Heart left ventricle (tissue), 16 donors: ENCODE data around the gene NRTN. TPM values are rescaled to one million over a fixed set of nuclear protein-coding genes. Genes with fewer than 3 reads are reported as not detected.
"Not testable (repeated sequence)": the region's sequence is repeated elsewhere in the genome, so short reads cannot be mapped to it uniquely, and the experiment has no call there.

ENCODE experiments used
- ATAC-seq, 4 donors: fragments of 200-7000 bp; cut with Tn5 transposase; one replicate each; pipeline ENCODE4 v1.9.1; 2020 to 2022; ENCODE audit warnings: moderate library complexity in 4 of 4, mild to moderate bottlenecking in 3 of 4, moderate number of reproducible peaks in 1 of 4
- DNase-seq, 5 donors: peaks; one replicate each; pipeline ENCODE4 v3.0.0-alpha.2; 2020
- H3K27ac ChIP-seq, 12 donors: fragments of 200-600 bp; sonication (generic) in 4 of 12; one replicate each; pipeline versions ENCODE4 v1.5.0 to v1.8.0; 2016 to 2022; ENCODE audit warnings: mild to moderate bottlenecking in 2 of 12
- H3K27me3 ChIP-seq, 9 donors: fragments of 200-600 bp; sonication (generic) in 2 of 9; one replicate each; pipeline versions ENCODE4 v1.5.1 to v1.8.0; 2016 to 2022; ENCODE audit warnings: mild to moderate bottlenecking in 3 of 9
- H3K36me3 ChIP-seq, 9 donors: fragments of 200-600 bp; sonication (generic) in 2 of 9; one replicate each; pipeline versions ENCODE4 v1.5.0 to v1.8.0; 2018 to 2022; ENCODE audit warnings: mild to moderate bottlenecking in 2 of 9
- H3K4me1 ChIP-seq, 12 donors: fragments of 200-600 bp; sonication (generic) in 4 of 12; one replicate each; pipeline versions ENCODE4 v1.5.0 to v1.8.0; 2016 to 2022; ENCODE audit warnings: mild to moderate bottlenecking in 3 of 12
- H3K4me3 ChIP-seq, 12 donors: fragments of 200-600 bp; sonication (generic) in 4 of 12; one replicate each; pipeline versions ENCODE4 v1.5.0 to v1.8.0; 2017 to 2022; ENCODE audit warnings: mild to moderate bottlenecking in 9 of 12, moderate library complexity in 4 of 12
- H3K9me3 ChIP-seq, 12 donors: fragments of 200-600 bp; sonication (generic) in 4 of 12; one replicate each; pipeline versions ENCODE4 v1.5.0 to v1.8.0; 2016 to 2022; ENCODE audit warnings: mild to moderate bottlenecking in 1 of 12
- POLR2A ChIP-seq, 2 donors: fragments of 450-650 bp; IDR thresholded peaks; one replicate each; pipeline ENCODE4 v1.6.1; 2017; ENCODE audit warnings: antibody characterized with exemption in 2 of 2, mild to moderate bottlenecking in 2 of 2, moderate library complexity in 2 of 2
- WGBS, 4 donors: extraction: QIAGEN DNeasy Blood & Tissue Kit in 2 of 4; methylation state at CpG; one replicate each; pipeline versions ENCODE4 v1.1.5 to v1.1.7; 2013 to 2018; 5-methylcytosine and 5-hydroxymethylcytosine counted together
- intact Hi-C, 10 donors: fragments of 100-400 bp; cut with DNase I; formaldehyde crosslinking; loops; one replicate each; pipeline versions ENCODE4 v1.11.1 to v1.14.2; 2022
- polyA plus RNA-seq, 2 donors: library from polyadenylated mRNA; stranded (reverse); fragments of 200-250 nt; gene quantifications; one replicate each; pipeline ENCODE4 v1.2.3, GENCODE V29; 2013
- total RNA-seq, 9 donors: library from RNA; depleted of rRNA in 2 of 9; stranded (reverse); fragments of >200 nt in 2 of 9; fragmentation: NEBNext Ultra II Directional in 3 of 9; extraction: Animal tissue kit (Norgen Biotek cat#: 25700) in 3 of 9; gene quantifications; one replicate each; pipeline versions ENCODE4 v1.1.0 to v1.2.4, GENCODE V29; 2016 to 2023
- TF ChIP-seq, protein P1 (sequence below), 12 donors: fragments of 200-600 bp; sonication (generic) in 4 of 12; IDR thresholded peaks; one replicate each; pipeline versions ENCODE4 v1.5.0 to v1.8.0; 2018 to 2022; ENCODE audit warnings: antibody characterized with exemption in 12 of 12, mild to moderate bottlenecking in 5 of 12
- donor health status: ischemic (EF 13 %, LVEDD 7.1; RV severe dilation, severe dysfunction).
- donor health status: healthy with polysubstance abuse.
- donor health status: DM: no; HTN: yes; CAD: no.
- donor health status: DM: no; HTN: no; CAD: no.
- donor health status: ischemic (EF 25% LVEDD 6.9; RV normal size, moderate dysfunction).
- donor health status: ischemic (EF 25% LVEDD 5.7; RV mildly dilated, moderate dysfunction).
- donor health status: healthy.
- donor health status: DM: yes; HTN: yes; CAD: no.
- donor health status: ischemic (EF 35%, LVEDD 5.7; RV mildly dilated, moderate dysfunction).
- donor health status: nonischemic (EF 11% LVEDD 7.7; RV severe dilation, severe dysfunction).
- donor health status: DM: yes; HTN: yes; CAD: no.
- donor health status: PGD.
- donor health status: ischemic (EF 29% LVEDD 5.4; RV normal size, mild dysfunction).
- donor health status: nonischemic (EF 23%, LVEDD 6.1; RV moderate dilation, normal function).

Gene NRTN
- total and polyA plus RNA-seq, 11 donors = 8.0 to 54.2 (median 18.2) TPM

DNA sequence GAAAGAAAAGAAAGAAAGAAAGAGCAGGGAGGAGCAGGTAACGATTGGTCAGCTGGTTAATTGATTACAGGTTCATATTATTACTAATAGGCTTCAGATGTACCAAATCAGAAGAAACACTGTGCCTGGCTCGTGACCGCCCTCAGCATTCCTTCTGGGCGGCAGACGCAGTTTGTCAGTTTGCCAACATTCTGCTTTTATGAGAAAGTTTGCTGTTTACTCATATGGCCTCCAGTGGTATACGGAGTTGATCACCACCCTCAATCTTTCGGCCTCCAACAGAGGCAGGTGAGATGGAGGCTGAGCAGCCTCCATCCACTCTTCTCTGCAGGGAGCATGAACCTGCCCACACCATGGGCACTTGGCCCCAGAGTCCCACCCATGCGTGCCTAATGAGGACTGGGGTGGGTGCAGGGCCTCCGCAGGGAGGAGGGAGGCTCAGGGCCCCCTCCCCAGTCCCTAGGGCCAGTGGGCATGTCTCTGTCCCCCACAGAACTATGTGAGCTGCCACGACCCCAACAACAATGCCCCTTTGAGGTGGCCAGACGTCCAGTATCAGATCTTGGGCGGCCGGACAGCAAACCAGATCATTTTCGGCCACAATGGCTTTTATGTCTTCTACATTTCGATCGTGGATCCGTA, 29.1 kb upstream of the NRTN start:
- H3K4me1 ChIP-seq = no peaks in the 10 kb centered on the region
- WGBS, 4 donors = 64 to 75% (median 69%) methylated on average over 7 to 17 of the region's 17 CpGs
- DNase-seq (no peak), ATAC-seq (peak in 1 of 4 donors; percentile 18)
- intact Hi-C loops = loop anchor here in 2 of 10 donors (10.0 kb wide), 1 partner anchor 249 kb away; no protein-coding TSS in a partner anchor
- H3K27ac ChIP-seq = no peak overlapping the region
- no peaks in the 10 kb centered on the region for H3K9me3 ChIP-seq
- no peaks in the 10 kb centered on the region for H3K36me3 ChIP-seq
- H3K4me3 ChIP-seq = no peak overlapping the region
- TF ChIP-seq, protein P1, sequence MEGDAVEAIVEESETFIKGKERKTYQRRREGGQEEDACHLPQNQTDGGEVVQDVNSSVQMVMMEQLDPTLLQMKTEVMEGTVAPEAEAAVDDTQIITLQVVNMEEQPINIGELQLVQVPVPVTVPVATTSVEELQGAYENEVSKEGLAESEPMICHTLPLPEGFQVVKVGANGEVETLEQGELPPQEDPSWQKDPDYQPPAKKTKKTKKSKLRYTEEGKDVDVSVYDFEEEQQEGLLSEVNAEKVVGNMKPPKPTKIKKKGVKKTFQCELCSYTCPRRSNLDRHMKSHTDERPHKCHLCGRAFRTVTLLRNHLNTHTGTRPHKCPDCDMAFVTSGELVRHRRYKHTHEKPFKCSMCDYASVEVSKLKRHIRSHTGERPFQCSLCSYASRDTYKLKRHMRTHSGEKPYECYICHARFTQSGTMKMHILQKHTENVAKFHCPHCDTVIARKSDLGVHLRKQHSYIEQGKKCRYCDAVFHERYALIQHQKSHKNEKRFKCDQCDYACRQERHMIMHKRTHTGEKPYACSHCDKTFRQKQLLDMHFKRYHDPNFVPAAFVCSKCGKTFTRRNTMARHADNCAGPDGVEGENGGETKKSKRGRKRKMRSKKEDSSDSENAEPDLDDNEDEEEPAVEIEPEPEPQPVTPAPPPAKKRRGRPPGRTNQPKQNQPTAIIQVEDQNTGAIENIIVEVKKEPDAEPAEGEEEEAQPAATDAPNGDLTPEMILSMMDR (IDR thresholded peaks at IDR 0.05) = no peak
- no peaks in the 10 kb centered on the region for H3K27me3 ChIP-seq

- Histone ChIP-seq H3K4me3 (no peak overlapping the region), H3K27me3 (no peaks in the 10 kb centered on the region), H3K36me3 (peaks cover 0 to 4% (median 0%) of the 10 kb centered on the region in 9 donors), H3K9me3 (no peaks in the 10 kb centered on the region), H3K27ac (no peak overlapping the region), H3K4me1 (no peaks in the 10 kb centered on the region)
- WGBS, 4 donors = 83 to 89% (median 86%) methylated on average over 17 of the region's 17 CpGs
- DNase-seq (no peak), ATAC-seq (no peak)
- no peak for TF ChIP-seq POLR2A (IDR thresholded peaks at IDR 0.05)
- TF ChIP-seq, protein P1 (IDR thresholded peaks at IDR 0.05) = no peak
- intact Hi-C loops = loop anchor here in 2 of 10 donors (10.0 kb wide), 1 partner anchor 246 kb away; no protein-coding TSS in a partner anchor
Observed at GRCh38 chr19:5778402-5778801, 26.5 kb upstream of the NRTN start.

DNA sequence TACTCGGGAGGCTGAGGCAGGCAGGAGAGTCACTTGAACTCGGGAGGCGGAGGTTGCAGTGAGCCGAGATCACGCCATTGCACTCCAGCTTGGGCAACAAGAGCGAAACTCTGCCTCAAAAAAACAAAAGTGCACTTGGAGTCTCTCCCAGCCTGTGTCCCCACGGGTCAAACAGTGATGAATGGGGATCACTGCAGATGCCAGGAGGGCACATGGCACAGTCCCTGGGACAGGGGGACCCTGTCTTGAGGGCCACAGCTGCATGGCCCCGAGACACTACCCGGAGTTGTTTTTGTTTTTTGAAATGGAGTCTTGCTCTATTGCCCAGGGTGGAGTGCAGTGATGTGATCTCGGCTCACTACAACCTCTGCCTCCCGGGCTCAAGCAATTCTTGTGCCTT, 24.0 kb upstream of the NRTN start:
- H3K4me1 ChIP-seq, H3K27me3 ChIP-seq, H3K27ac ChIP-seq, ATAC-seq, H3K9me3 ChIP-seq, H3K4me3 ChIP-seq, intact Hi-C loops, DNase-seq: not testable (repeated sequence)
- H3K36me3 ChIP-seq = peaks cover 0 to 28% (median 19%) of the 10 kb centered on the region in 9 donors
- 84 to 88% (median 86%) methylated on average over 9 to 11 of the region's 11 CpGs for WGBS, 4 donors

DNA sequence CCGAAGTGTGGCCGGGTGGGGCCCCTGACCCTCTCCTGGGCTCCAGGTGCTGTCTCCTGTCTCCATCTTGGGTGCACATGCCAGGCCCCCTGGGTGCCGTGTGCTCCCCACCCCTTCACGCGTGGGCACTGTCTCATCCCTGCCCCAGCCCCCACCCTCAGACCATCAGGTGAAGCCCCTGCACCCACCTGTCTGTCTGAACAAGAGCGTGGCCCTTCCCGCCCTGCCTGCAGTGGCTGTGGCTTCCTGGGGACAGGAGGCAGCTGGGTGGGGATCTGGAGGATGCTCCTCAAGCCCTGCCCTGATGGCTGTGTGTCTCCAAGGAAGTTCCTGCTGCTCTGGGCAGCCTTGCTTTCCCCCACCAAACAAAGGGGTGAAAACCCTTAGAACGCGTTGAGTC, 22.5 kb upstream of the NRTN start:
- DNase-seq (no peak), ATAC-seq (peak in 1 of 4 donors; percentile 10)
- Histone ChIP-seq H3K27me3 (no peaks in the 10 kb centered on the region), H3K27ac (no peak overlapping the region), H3K36me3 (peaks cover 0 to 42% (median 33%) of the 10 kb centered on the region in 9 donors), H3K4me1 (no peaks in the 10 kb centered on the region), H3K4me3 (no peak overlapping the region), H3K9me3 (no peaks in the 10 kb centered on the region)
- TF ChIP-seq, protein P1 (IDR thresholded peaks at IDR 0.05) = no peak
- TF ChIP-seq POLR2A (IDR thresholded peaks at IDR 0.05) = no peak
- 73 to 85% (median 85%) methylated on average over 7 to 9 of the region's 9 CpGs for WGBS, 4 donors
- intact Hi-C loops = no loop called here
